GM19395 (cell line): ENCODE results near the gene TXNDC17.
"Not testable (repeated sequence)": the region's sequence is repeated elsewhere in the genome, so short reads cannot be mapped to it uniquely, and the experiment has no call there.

ENCODE experiments used
- ATAC-seq: cut with Tn5 transposase; IDR thresholded peaks from one replicate; pipeline ENCODE4 v1.9.1; 2021; ENCODE audit warnings: mild to moderate bottlenecking, moderate library complexity; ENCODE audit not compliant: unreplicated experiment

TXNDC17 gene

DNA sequence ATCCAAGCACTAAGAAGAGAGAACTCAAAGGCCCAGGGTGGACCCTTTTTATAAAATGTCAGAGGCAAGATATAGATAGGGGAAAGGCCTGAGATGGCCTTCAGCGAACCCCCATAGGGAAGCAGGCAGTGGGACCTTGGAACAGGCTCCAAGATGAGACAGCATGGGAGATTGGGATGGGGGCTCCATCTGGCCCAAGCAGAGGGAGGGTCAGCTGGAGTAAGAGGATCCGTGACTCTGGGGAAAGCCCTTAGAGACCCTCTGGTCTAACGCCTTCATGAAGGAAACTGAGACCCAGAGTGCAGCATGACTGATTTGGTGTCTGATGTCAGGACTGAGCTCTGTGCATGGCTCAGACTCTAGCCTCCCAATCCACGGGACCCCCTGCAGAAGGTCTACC lies 41.5 kb downstream of the TXNDC17 start:
- ATAC-seq: no peak

DNA sequence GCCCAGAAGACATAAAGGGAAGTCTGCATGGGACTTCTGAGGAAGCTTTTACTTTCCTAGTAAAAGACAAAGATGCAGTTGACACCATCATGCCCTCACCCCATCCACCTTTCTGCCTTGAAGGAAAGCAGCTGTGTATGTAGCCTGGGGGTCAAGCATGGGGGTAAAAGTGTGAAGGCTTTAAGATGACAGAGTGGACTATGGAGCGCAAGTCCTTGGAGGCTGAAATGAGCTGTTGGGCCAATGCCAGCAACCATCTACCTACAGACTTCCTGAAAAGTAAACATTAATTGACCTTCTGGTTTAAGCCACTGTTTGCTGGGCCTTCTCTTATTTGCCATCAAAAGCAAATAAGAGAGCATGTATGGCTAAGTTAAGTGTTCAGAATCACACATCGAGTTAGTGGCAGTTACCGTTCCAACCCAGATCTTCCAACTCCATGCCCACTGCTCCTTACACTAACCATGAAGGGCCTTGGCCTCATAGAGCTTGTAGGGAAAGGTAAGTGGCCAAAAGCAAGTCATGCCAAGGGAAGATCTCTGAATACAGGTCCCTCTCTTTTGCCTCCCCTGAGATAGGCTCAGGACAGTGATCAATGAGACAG lies 42.3 kb downstream of the TXNDC17 start:
- no peak for ATAC-seq

DNA sequence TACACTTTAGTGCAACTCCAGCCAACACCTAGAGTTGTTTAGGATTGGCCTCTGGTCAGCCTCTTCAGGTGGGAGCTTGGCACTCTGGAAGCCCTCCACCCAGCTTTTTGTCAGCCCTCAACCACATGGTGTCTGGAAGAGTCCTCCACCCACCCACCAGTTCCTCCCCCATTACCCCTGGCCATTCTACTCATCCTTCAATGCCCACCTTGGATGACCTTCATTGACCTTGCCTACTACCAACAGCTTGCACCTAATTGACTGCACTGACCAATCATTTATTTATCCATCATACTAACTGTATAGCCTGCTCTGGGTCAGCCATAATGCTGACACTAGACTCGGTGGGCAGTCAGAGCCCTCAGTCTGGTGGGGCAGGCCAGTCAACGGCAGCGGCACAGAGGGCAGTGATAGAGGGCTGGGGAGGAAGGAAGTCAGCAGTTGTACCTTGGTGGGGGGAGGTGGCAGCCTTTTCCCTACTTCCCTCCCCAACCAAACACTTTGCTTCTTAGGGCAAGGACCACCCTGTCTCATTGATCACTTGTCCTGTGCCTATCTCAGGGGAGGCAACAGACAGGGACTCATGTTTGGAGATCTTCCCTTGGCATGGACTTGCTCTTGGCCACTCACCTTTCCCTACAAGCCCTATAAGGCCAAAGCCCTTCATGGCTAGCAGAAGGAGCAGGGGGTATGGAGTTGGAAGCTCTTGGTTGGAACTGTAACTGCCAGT lies 43.0 kb downstream of the TXNDC17 start:
- ATAC-seq: no peak

- ATAC-seq: no peak
Measured at GRCh38 chr17:6684460-6684783, 43.6 kb downstream of the TXNDC17 start.

GRCh38 chr17:6684881-6685767 lies 44.3 kb downstream of the TXNDC17 start:
- no peak for ATAC-seq

DNA sequence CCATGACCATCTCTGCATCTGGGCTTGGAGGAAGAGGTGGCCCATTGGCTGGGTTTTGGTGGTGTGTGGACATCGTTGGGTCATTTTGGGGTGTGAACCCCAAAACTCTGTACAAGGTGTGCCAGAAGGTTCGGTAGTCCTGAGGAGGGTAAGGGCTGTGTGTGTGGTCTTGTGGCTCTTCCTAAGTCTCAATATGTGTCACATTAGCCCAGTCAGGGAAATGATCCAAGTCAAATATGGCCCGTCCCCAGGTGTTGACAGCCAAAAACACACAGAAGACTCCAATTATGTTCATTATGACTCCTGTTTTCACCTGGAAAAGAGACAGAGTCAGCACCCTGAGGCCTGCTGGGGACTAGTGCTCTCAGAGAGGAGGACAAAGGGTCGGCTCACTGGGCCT lies 45.2 kb downstream of the TXNDC17 start:
- ATAC-seq: no peak

GRCh38 chr17:6688944-6689343 lies 48.1 kb downstream of the TXNDC17 start:
- no peak for ATAC-seq

GRCh38 chr17:6690641-6691040 lies 49.8 kb downstream of the TXNDC17 start:
- ATAC-seq: no peak

- ATAC-seq: no peak
Measured at GRCh38 chr17:6691546-6691945, 50.7 kb downstream of the TXNDC17 start.

DNA sequence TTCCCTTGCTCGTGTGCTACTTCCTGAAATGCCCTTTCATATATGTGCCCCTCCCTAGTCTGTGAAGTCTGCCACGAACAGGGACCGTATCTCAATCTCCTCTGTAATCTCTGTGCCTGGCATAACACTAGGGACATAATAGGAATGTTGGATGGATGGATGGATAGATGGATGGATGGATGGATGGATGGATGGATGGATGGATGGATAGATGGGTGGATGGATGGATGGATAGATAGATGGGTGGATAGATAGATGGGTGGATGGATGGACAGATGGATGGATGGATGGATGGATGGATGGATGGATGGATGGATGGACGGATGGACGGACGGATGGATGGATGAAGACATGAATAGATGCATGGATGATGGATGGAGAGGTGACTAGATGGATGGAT lies 51.1 kb downstream of the TXNDC17 start:
- not testable (repeated sequence) for ATAC-seq
